Esophagus squamous epithelium (tissue), 4 donors: ENCODE results near the gene NAA30.

Experiments
- CTCF ChIP-seq, 6 experiments: fragments of 450-650 bp in 4 of 6; fragments of 200-600 bp in 2 of 6; sonication (generic) in 2 of 6; IDR thresholded peaks; one replicate each; pipeline ENCODE4 v1.5.1; 2016 to 2019; ENCODE audit warnings: antibody characterized with exemption in 6 of 6, mild to moderate bottlenecking in 4 of 6, moderate library complexity in 4 of 6
- POLR2A ChIP-seq, 4 donors: fragments of 450-650 bp; IDR thresholded peaks; one replicate each; pipeline ENCODE4 v1.6.1; 2017; ENCODE audit warnings: antibody characterized with exemption in 4 of 4, mild to moderate bottlenecking in 4 of 4, moderate library complexity in 3 of 4

GRCh38 chr14:57420986-57421385 is 30.6 kb downstream of the NAA30 start:
- TF ChIP-seq CTCF (IDR thresholded peaks at IDR 0.05) (no peak), POLR2A (IDR thresholded peaks at IDR 0.05) (no peak)
